ENCODE results near the gene MEF2A.
"Not testable (repeated sequence)": the region's sequence is repeated elsewhere in the genome, so short reads cannot be mapped to it uniquely, and the experiment has no call there.

MEF2A gene

DNA sequence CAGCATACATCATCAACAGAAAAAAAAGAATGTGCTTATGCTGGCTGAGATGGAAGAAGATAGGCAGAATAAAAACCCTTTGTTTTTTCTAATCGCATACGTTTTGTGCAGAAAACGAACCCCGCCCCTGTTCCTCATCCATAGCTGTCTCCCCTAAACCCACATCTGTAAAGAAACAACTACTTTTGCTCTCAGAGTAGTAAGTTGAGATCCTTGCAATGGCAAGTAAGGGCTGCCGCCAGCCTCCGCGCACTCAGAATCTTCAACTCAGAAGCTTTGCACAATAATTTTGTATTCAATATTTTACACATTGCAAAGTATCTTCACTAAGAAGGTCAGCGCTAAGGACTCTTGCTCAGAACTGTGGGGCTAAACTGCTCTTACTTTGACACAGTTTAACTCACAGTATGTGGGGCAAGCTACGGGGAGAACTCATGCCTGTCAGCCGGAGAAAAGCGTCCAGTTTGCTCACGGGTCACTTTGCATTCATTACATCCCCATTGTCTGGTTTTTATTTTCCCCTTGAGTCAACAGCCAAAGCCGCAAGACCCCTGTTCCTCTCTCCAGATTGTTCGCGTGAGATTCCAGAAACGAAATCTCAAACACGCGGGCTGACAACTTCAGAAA, 166.5 kb downstream of the MEF2A start:
- H3K9me3 ChIP-seq (ENCODE audit: control insufficient read depth, low read length) = no peaks in the 10 kb centered on the region
- H3K36me3 ChIP-seq (ENCODE audit: control insufficient read depth, insufficient read depth, low read length, severe bottlenecking) = peaks cover 19% of the 10 kb centered on the region
- H3K27me3 ChIP-seq (replicated peaks; ENCODE audit: control insufficient read depth, insufficient read depth, low read length) = no peaks in the 10 kb centered on the region
- peak; percentile 61 for DNase-seq (ENCODE audit: low read depth)
- peaks cover 32% of the 10 kb centered on the region for H3K4me1 ChIP-seq (ENCODE audit: control insufficient read depth, insufficient read depth, low read length)
- peak overlapping the region; percentile 88 for H3K4me3 ChIP-seq (ENCODE audit: low read length)
- H3K9ac ChIP-seq (ENCODE audit: low read length) = peak overlapping the region; percentile 88

DNA sequence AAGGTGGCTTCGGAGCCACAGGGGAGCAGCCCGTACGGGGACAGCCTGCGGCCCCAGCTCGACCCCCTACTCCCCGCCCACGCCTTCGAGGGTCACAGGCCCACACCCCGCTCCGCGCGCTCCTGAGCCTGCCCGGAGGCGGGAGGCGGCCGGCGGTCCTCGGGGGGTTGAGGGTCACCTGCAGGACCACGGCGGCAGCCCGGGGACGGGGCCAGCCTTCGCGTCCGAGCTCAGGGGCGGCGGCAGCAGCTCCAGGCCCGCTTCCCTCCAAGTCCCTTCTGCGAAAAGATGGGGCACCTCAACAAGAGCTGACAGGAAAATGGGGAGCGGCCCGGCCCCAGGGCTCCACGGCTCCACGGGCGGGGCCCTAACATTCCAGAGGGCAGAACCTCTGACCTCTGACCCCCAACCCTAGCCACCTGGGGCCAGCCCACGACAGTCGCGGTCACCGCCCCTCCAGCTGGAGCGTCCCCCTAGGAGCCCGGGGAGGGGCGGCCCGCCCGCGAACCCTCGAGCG, 167.0 kb downstream of the MEF2A start:
- H3K27me3 ChIP-seq (replicated peaks; ENCODE audit: control insufficient read depth, insufficient read depth, low read length) = no peaks in the 10 kb centered on the region
- peak; percentile 56 for DNase-seq (ENCODE audit: low read depth)
- no peaks in the 10 kb centered on the region for H3K9me3 ChIP-seq (ENCODE audit: control insufficient read depth, low read length)
- peak overlapping the region; percentile 88 for H3K4me3 ChIP-seq (ENCODE audit: low read length)
- H3K36me3 ChIP-seq (ENCODE audit: control insufficient read depth, insufficient read depth, low read length, severe bottlenecking) = peaks cover 17% of the 10 kb centered on the region
- peaks cover 32% of the 10 kb centered on the region for H3K4me1 ChIP-seq (ENCODE audit: control insufficient read depth, insufficient read depth, low read length)
- H3K9ac ChIP-seq (ENCODE audit: low read length) = peak overlapping the region; percentile 88

DNA sequence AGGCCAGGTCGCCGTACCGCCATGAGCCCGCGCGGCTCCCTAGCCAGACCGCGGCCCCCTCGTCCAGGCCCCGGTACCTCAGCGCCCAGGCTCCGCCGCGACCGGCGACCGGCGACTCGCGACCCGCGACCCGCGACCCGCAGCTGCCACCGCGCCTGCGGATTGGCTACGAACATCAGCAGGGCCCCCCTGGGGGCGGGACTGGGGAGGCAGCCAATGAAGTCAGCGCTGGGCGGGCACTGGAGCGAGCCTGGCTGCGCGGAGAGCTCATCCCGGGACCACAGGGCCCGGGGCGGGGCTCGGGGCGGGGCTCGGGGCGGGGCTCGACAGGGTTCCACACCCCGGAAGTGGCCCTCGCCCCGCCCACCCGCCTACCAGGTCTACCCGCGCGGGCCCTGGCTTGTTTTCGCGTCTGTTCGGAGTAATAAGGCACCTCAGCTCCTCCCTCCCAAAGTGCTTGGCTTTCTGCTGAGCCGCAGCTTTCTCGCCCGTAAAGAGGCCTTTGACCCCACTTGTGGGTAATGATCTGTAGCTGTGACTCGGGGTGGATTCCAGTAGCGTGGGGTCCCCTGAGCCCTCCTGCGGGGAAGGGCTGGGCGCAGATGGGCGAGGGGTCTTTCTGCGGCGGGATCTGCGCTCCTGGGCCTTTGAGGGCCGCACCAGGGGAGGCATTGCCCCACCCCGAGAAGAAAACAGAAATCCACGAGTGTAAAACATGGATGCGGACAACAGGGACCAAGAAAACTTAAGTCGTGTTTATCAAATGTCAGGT, 167.7 kb downstream of the MEF2A start, which contains the start of gene LYSMD4:
Gene LYSMD4, minus strand, starts transcription at position 170 of the 772 bp plus-strand sequence. CDS start 1,438 bp downstream, outside the sequence.
- peak within 1 kb of the TSS; percentile 88 for H3K9ac ChIP-seq (ENCODE audit: low read length)
- peak within 1 kb of the TSS; percentile 88 for H3K4me3 ChIP-seq (ENCODE audit: low read length)
- peaks cover 32% of the 10 kb centered on the region for H3K4me1 ChIP-seq (ENCODE audit: control insufficient read depth, insufficient read depth, low read length)
- DNase-seq (ENCODE audit: low read depth) = peak; percentile 97
- H3K9me3 ChIP-seq (ENCODE audit: control insufficient read depth, low read length) = no peaks in the 10 kb centered on the region
- peaks cover 10% of the 10 kb centered on the region for H3K36me3 ChIP-seq (ENCODE audit: control insufficient read depth, insufficient read depth, low read length, severe bottlenecking)
- no peaks in the 10 kb centered on the region for H3K27me3 ChIP-seq (replicated peaks; ENCODE audit: control insufficient read depth, insufficient read depth, low read length)

DNA sequence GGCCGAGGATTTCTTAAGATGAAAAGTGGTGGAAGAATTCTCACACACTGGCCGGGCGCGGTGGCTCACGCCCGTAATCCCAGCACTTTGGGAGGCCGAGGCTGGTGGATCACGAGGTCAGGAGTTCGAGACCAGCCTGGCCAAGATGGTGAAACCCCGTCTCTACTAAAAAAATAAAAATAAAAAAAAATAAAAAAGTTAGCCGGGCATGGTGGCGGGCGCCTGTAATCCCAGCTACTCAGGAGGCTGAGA, 168.2 kb downstream of the MEF2A start:
- not testable (repeated sequence) for DNase-seq (ENCODE audit: low read depth); H3K36me3 ChIP-seq (ENCODE audit: control insufficient read depth, insufficient read depth, low read length, severe bottlenecking); H3K9me3 ChIP-seq (ENCODE audit: control insufficient read depth, low read length); H3K27me3 ChIP-seq (replicated peaks; ENCODE audit: control insufficient read depth, insufficient read depth, low read length)
- Histone ChIP-seq H3K9ac (ENCODE audit: low read length) (peak overlapping the region; percentile 83), H3K4me3 (ENCODE audit: low read length) (peak overlapping the region; percentile 81), H3K4me1 (ENCODE audit: control insufficient read depth, insufficient read depth, low read length) (peaks cover 31% of the 10 kb centered on the region)

DNA sequence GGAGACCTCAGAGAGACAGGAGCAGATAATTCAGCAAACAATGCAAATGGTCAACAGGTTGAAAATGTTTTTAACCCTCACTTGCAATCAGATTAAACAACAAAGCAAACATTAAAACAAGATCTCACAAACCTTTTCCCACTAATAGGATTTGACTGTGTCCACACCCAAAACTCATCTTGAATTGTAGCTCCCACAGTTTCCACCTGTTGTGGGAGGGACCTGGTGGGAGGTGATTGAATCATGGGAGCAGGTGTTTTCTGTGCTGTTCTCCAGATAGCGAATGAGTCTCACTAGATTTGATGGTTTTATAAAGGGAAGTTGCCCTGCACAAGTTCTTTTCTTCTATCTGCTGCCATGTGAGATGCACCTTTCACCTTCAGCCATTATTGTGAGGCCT, 168.8 kb downstream of the MEF2A start:
- Histone ChIP-seq H3K9me3 (ENCODE audit: control insufficient read depth, low read length) (no peaks in the 10 kb centered on the region), H3K36me3 (ENCODE audit: control insufficient read depth, insufficient read depth, low read length, severe bottlenecking) (no peaks in the 10 kb centered on the region), H3K27me3 (replicated peaks; ENCODE audit: control insufficient read depth, insufficient read depth, low read length) (no peaks in the 10 kb centered on the region), H3K4me3 (ENCODE audit: low read length) (no peak overlapping the region), H3K9ac (ENCODE audit: low read length) (no peak overlapping the region), H3K4me1 (ENCODE audit: control insufficient read depth, insufficient read depth, low read length) (peaks cover 25% of the 10 kb centered on the region)
- DNase-seq (ENCODE audit: low read depth) = no peak

DNA sequence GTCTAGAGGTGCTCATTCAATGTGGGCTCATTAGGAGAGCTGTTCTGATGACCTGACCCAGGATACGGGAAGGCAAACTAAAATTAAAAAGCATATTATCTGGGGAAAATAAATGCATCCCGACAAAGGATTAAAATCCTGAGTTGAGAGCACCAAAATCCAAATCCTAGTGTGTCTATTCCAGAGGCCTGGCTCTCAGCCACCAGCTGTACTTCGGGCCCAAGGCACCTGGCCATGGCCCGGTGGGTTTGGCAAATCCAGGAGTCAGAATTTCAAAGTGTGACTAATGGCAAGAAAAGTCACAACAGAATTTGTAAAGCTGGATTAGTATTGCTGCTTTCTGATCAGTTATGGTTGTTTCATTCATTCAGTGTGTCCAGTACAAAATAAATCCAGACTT, 170.1 kb downstream of the MEF2A start:
- H3K36me3 ChIP-seq (ENCODE audit: control insufficient read depth, insufficient read depth, low read length, severe bottlenecking) = no peaks in the 10 kb centered on the region
- peaks cover 12% of the 10 kb centered on the region for H3K4me1 ChIP-seq (ENCODE audit: control insufficient read depth, insufficient read depth, low read length)
- H3K4me3 ChIP-seq (ENCODE audit: low read length) = no peak overlapping the region
- H3K27me3 ChIP-seq (replicated peaks; ENCODE audit: control insufficient read depth, insufficient read depth, low read length) = no peaks in the 10 kb centered on the region
- DNase-seq (ENCODE audit: low read depth) = no peak
- no peaks in the 10 kb centered on the region for H3K9me3 ChIP-seq (ENCODE audit: control insufficient read depth, low read length)
- H3K9ac ChIP-seq (ENCODE audit: low read length) = no peak overlapping the region

DNA sequence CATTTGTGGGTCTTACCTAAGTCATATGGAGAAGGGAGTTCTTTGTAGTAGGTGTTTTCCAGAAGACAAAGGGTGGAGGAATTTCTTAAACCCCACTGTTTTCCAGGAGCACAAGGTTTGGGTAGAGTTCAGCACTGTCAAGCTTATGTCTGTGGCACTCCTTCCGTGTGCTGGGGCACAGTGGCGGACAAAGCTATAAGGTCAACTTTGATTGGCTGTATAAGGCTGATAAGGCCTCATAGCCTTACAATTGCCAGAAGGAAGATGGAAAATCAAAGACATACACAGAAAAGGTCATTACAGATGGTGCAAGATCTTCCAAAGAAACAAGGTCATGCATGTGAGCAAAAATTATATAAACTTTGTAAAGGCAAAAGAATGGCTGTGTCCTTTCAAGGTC, 170.9 kb downstream of the MEF2A start:
- H3K4me1 ChIP-seq (ENCODE audit: control insufficient read depth, insufficient read depth, low read length) = peaks cover 4% of the 10 kb centered on the region
- H3K9ac ChIP-seq (ENCODE audit: low read length) = no peak overlapping the region
- H3K9me3 ChIP-seq (ENCODE audit: control insufficient read depth, low read length) = no peaks in the 10 kb centered on the region
- no peaks in the 10 kb centered on the region for H3K27me3 ChIP-seq (replicated peaks; ENCODE audit: control insufficient read depth, insufficient read depth, low read length)
- H3K4me3 ChIP-seq (ENCODE audit: low read length) = no peak overlapping the region
- H3K36me3 ChIP-seq (ENCODE audit: control insufficient read depth, insufficient read depth, low read length, severe bottlenecking) = no peaks in the 10 kb centered on the region
- no peak for DNase-seq (ENCODE audit: low read depth)

DNA sequence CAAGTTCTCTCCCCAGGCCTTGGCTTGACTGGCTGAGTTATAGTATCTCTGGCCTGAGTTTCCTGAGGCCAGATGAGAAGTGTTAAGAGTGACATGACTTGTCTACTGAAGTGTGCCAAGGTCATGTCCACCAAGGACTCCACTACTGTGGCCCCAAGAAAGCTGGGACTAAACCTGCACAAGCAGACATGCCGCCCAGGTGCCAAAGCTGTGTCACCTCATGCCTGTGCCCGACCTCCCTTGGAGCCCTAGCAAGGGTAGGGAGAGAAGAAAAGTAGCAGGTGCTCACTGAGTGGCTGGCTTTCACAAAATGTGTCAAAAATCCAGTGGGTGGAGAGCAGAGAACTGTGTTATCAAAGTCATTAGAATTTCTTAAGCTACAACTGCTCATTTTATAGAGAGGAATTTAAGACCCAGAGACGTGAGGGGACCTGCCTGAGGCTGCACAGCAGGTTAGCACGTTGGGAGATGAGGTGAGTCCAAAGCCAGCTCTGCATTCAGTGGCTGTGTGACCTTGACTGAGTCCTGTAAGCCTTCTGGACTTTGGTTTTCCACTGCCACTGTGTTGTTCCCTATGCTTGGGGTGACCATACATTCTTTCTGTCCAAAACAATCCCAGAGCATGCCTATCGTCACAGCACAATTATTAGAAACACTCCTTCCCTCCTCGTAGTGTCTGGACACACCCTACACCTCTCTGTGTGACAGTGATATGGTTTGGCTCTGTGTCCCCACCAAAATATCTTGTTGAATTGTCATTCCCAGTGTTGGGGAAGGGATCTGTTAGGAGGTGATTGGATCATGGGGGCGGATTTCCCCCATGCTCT, 172.4 kb downstream of the MEF2A start:
- DNase-seq (ENCODE audit: low read depth) = no peak

DNA sequence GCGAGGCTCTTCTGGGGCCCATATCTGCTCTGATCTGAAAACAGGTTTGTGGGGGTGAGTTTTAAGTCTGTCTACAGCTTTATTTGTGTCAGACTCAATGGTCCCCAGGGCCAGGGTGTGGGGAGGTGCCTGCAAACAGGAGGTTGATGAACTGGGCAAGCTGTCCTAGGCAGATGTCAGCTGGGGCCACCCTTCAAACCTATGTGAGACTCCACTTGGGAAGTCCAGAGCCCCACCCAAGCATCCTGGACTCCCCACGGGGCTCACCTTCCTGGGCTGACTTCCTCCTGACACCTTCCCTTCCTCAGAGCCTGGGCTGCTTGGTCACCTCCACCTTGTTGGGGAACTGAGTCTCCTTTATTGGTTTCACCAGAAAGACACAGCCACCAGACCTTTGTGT, 176.1 kb downstream of the MEF2A start:
- H3K9ac ChIP-seq (ENCODE audit: low read length) = no peak overlapping the region
- no peaks in the 10 kb centered on the region for H3K9me3 ChIP-seq (ENCODE audit: control insufficient read depth, low read length)
- H3K4me1 ChIP-seq (ENCODE audit: control insufficient read depth, insufficient read depth, low read length) = no peaks in the 10 kb centered on the region
- no peak overlapping the region for H3K4me3 ChIP-seq (ENCODE audit: low read length)
- H3K36me3 ChIP-seq (ENCODE audit: control insufficient read depth, insufficient read depth, low read length, severe bottlenecking) = no peaks in the 10 kb centered on the region
- DNase-seq (ENCODE audit: low read depth) = no peak
- no peaks in the 10 kb centered on the region for H3K27me3 ChIP-seq (replicated peaks; ENCODE audit: control insufficient read depth, insufficient read depth, low read length)

More for the DNA sequence above, 172.4 kb downstream of the MEF2A start:
- no peak overlapping the region for H3K9ac ChIP-seq (ENCODE audit: low read length)
- no peaks in the 10 kb centered on the region for H3K36me3 ChIP-seq (ENCODE audit: control insufficient read depth, insufficient read depth, low read length, severe bottlenecking)
- H3K27me3 ChIP-seq (replicated peaks; ENCODE audit: control insufficient read depth, insufficient read depth, low read length) = no peaks in the 10 kb centered on the region
- no peaks in the 10 kb centered on the region for H3K4me1 ChIP-seq (ENCODE audit: control insufficient read depth, insufficient read depth, low read length)
- no peak overlapping the region for H3K4me3 ChIP-seq (ENCODE audit: low read length)
- no peaks in the 10 kb centered on the region for H3K9me3 ChIP-seq (ENCODE audit: control insufficient read depth, low read length)

DNA sequence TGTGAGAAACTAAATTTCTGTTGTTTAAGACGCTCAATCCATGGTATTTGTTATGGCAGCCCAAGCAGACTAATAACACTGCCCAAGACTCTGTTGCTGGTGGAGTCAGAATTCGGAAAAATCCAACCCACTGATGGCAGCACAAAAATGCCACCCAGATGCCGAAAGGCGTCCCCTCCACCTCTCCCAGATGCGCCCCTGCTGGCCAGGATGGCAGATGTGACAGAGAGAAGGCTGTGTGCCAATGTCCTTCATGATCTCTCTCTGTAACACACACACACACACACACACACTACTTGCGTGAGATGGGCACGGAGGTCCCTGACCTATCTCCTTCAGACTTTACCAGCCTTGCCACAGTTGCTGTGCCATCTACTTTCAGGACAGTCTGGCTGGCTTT, 178.4 kb downstream of the MEF2A start:
- H3K27me3 ChIP-seq (replicated peaks; ENCODE audit: control insufficient read depth, insufficient read depth, low read length) = no peaks in the 10 kb centered on the region
- no peaks in the 10 kb centered on the region for H3K9me3 ChIP-seq (ENCODE audit: control insufficient read depth, low read length)
- no peak overlapping the region for H3K4me3 ChIP-seq (ENCODE audit: low read length)
- H3K4me1 ChIP-seq (ENCODE audit: control insufficient read depth, insufficient read depth, low read length) = no peaks in the 10 kb centered on the region
- H3K9ac ChIP-seq (ENCODE audit: low read length) = no peak overlapping the region
- no peak for DNase-seq (ENCODE audit: low read depth)
- H3K36me3 ChIP-seq (ENCODE audit: control insufficient read depth, insufficient read depth, low read length, severe bottlenecking) = no peaks in the 10 kb centered on the region

Measured in adipocyte (in vitro differentiated cells).